BLaER1 treated with 17β-estradiol and CSF1 and Interleukin-3, amounts not matched to agents 10 nM and 100 nM (cell line): ENCODE results near the gene CYP2W1.
"Not testable (repeated sequence)": the region's sequence is repeated elsewhere in the genome, so short reads cannot be mapped to it uniquely, and the experiment has no call there.

Source experiments
- H3K27ac ChIP-seq, 11 experiments: shearing (Covaris generic); formaldehyde crosslinking; 2 replicates each; pipeline ENCODE4 v1.8.1; 2022
- H3K27me3 ChIP-seq, 11 experiments: shearing (Covaris generic); formaldehyde crosslinking; 2 replicates each; pipeline ENCODE4 v1.8.1; 2022
- H3K36me3 ChIP-seq, 11 experiments: shearing (Covaris generic); formaldehyde crosslinking; 2 replicates each; pipeline ENCODE4 v1.8.1; 2022
- H3K4me1 ChIP-seq, 10 experiments: shearing (Covaris generic); formaldehyde crosslinking; 2 replicates each; pipeline ENCODE4 v1.8.1; 2022
- H3K4me2 ChIP-seq, 11 experiments: shearing (Covaris generic); formaldehyde crosslinking; 2 replicates each; pipeline ENCODE4 v1.8.1; 2022
- H3K4me3 ChIP-seq, 10 experiments: shearing (Covaris generic); formaldehyde crosslinking; 2 replicates each; pipeline ENCODE4 v1.8.1; 2022
- H3K9ac ChIP-seq, 11 experiments: shearing (Covaris generic); formaldehyde crosslinking; 2 replicates each; pipeline ENCODE4 v1.8.1; 2022
- H3K9me3 ChIP-seq, 11 experiments: shearing (Covaris generic); formaldehyde crosslinking; replicated peaks in 1 of 11; 2 replicates each; pipeline ENCODE4 v1.8.1; 2022
- H4K20me1 ChIP-seq, 11 experiments: shearing (Covaris generic); formaldehyde crosslinking; 2 replicates each; pipeline ENCODE4 v1.8.1; 2022
- Cebpa-rat ChIP-seq, 11 experiments: shearing (Covaris generic); IDR thresholded peaks; 2 replicates each; pipeline ENCODE4 v1.8.1; 2022

The CYP2W1 gene

DNA sequence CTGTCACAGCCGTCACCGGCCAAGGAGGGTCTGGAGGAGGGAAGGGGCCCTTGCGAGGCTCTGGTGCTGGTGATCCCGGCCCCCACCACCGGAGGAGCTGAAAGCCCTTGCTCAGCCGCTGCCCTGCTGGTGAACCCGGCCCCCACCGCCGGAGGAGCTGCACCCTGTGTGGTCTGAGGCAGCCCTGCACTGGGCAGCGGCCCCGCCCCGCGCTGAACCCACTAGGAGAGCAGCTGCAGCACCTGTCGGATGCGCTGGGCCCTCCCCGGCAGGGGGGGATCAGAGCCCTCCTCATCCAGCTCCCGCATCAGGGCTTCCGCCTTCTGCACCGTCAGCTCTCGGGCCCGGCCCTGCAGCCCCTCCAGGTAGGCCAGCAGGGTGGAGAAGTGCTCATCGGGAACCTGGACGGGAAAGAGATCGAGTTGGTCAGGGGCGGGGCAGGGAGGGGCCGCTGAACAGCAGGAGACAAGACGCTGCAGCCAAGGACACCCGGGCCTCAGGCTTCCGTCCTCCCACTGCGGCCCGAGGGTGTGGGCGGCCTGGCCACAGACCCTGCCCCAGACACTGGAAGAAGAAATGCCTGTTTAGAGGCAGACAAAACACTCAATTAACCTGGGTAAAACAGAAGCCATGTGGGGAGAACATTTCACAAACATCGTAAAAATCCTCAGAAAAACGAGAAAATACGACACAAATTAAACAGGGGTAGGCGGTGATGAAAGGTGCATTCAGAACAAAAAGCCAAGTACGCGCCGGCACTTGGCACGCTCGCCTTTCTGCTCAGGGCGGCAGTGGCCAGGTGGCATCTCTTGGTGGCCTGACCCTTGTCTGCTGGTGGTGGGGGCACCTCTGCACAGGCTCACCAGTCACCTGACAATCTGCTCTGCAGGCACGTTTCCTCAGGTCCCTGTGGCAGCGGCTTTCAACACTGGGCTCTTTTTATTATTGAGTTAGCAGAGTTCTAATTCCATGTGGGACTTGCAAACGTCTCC is 14.7 kb downstream of the CYP2W1 start:
- Histone ChIP-seq H3K36me3 (peaks cover 0 to 10% (median 0%) of the 10 kb centered on the region in 11 experiments; a peak in 6 of 22 replicates), H3K9ac (peak overlapping the region in 2 of 11 experiments; percentile 56 to 65; a peak in 3 of 22 replicates), H3K27ac (no peak overlapping the region), H3K4me2 (peak overlapping the region; percentile 62 to 92 (median 86); a peak in 21 of 22 replicates), H3K27me3 (peaks cover 7 to 44% (median 19%) of the 10 kb centered on the region in 11 experiments; a peak in 15 of 22 replicates), H3K4me1 (peaks cover 52 to 89% (median 83%) of the 10 kb centered on the region in 10 experiments), H3K4me3 (no peak overlapping the region), H4K20me1 (peaks cover 0 to 45% (median 9%) of the 10 kb centered on the region in 11 experiments; a peak in 12 of 22 replicates), H3K9me3 (no peaks in the 10 kb centered on the region)
- TF ChIP-seq Cebpa-rat (IDR thresholded peaks at IDR 0.05), result no peak

DNA sequence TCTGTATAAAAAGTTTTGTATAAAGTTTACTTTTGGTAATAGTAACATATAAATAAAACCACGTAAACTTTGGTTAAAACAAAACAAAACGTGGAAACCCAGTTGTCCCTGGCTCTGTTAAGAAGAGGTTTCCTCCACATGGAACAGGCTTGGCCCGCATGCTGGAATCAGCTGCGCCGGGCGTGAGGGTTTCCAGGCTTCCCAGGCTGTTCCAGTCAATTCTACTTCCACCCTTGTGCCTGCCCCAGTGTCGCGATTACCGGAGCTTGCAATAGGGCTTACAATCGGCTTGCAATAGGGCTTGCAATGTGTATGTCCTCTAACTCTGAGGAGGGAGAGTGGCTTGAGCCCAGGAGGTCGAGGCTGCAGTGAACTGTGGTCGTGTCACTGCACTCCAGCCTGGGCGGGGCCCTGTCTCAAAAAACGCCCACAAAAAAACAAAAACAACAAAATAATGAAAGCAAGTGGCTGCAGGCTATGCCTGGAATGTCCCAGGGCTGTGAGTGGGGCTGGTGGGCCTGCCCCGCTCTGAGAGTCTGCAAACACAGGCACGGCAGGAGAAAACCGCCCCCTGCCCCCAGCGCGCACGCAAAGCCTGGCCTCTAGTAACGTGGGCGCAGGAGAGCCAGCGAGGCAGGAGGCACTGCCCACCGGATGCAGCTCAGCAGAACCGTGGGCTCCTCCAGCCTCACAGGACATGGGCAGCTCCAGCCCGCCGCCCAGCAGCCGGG is 16.3 kb downstream of the CYP2W1 start:
- H3K4me2 ChIP-seq, result peak overlapping the region; percentile 73 to 91 (median 87)
- peaks cover 49 to 79% (median 76%) of the 10 kb centered on the region in 10 experiments for H3K4me1 ChIP-seq
- TF ChIP-seq Cebpa-rat (IDR thresholded peaks at IDR 0.05), result no peak

DNA sequence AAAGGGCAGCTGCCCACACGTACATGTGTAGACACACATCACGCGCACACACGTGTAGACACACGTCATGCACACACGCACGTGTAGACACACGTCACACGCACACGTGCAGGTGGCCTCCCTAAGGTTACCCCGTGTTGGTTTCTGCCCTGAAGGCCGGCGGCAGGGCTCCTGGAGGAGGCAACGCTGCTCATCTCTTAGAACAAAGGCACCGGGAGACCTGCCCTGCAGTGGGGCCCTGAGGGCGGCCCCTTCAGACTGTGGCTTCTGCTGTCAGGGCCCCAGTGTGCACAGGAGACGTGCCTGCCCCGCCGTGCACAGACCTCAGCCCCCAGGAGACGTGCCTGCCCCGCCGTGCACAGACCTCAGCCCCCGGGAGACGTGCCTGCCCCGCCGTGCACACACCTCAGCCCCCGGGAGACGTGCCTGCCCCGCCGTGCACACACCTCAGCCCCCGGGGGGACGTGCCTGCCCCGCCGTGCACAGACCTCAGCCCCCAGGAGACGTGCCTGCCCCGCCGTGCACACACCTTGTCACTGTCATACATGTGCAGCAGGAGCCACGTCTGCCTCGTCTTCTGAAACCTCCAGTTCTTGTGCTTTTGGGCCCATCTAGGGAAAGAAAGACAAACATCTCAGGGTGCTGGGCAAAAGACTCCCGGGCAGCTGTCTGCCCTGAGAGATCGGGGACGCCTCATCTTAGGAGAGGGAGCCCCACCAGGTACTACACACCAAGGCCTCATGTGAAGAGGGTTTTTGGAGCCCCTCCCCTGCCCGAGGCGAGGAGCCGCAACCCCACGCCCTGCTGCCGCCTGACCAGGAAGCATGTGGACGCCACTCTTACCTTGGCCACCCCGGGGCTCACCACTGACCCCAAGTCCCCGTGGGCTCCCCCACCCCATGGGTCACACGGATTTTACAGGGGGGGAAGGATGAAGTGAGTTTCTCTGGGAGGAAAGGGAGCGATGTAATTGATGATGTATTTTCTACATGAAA is 17.3 kb downstream of the CYP2W1 start:
- peaks cover under 1 to 33% (median 8%) of the 10 kb centered on the region in 11 experiments; a peak in 13 of 22 replicates for H3K27me3 ChIP-seq
- H4K20me1 ChIP-seq, result peaks cover 0 to 33% (median 6%) of the 10 kb centered on the region in 11 experiments; a peak in 12 of 22 replicates
- TF ChIP-seq Cebpa-rat (IDR thresholded peaks at IDR 0.05), result no peak
- H3K9ac ChIP-seq, result peak overlapping the region in 10 of 11 experiments; percentile 4 to 67 (median 55); a peak in 13 of 22 replicates
- H3K27ac ChIP-seq, result peak overlapping the region in 8 of 11 experiments; percentile 30 to 65 (median 46); a peak in 15 of 22 replicates
- no peaks in the 10 kb centered on the region for H3K9me3 ChIP-seq
- H3K4me2 ChIP-seq, result peak overlapping the region; percentile 73 to 91 (median 87)
- H3K4me3 ChIP-seq, result peak overlapping the region in 2 of 10 experiments; percentile 33 to 38; a peak in 5 of 20 replicates
- H3K4me1 ChIP-seq, result peaks cover 56 to 79% (median 76%) of the 10 kb centered on the region in 10 experiments
- peaks cover 0 to 10% (median 0%) of the 10 kb centered on the region in 11 experiments; a peak in 6 of 22 replicates for H3K36me3 ChIP-seq

More for the DNA sequence above, 16.3 kb downstream of the CYP2W1 start:
- H3K36me3 ChIP-seq, result peaks cover 0 to 10% (median 0%) of the 10 kb centered on the region in 11 experiments; a peak in 6 of 22 replicates
- peaks cover 7 to 42% (median 18%) of the 10 kb centered on the region in 11 experiments; a peak in 15 of 22 replicates for H3K27me3 ChIP-seq
- H3K9me3 ChIP-seq, result no peaks in the 10 kb centered on the region
- H3K9ac ChIP-seq, result peak overlapping the region in 7 of 11 experiments; percentile 8 to 67 (median 55); a peak in 6 of 22 replicates
- H3K27ac ChIP-seq, result peak overlapping the region in 5 of 11 experiments; percentile 14 to 65 (median 44); a peak in 9 of 22 replicates
- peak overlapping the region in 1 of 10 experiments; percentile 33; a peak in 3 of 20 replicates for H3K4me3 ChIP-seq
- peaks cover 0 to 42% (median 9%) of the 10 kb centered on the region in 11 experiments; a peak in 12 of 22 replicates for H4K20me1 ChIP-seq

DNA sequence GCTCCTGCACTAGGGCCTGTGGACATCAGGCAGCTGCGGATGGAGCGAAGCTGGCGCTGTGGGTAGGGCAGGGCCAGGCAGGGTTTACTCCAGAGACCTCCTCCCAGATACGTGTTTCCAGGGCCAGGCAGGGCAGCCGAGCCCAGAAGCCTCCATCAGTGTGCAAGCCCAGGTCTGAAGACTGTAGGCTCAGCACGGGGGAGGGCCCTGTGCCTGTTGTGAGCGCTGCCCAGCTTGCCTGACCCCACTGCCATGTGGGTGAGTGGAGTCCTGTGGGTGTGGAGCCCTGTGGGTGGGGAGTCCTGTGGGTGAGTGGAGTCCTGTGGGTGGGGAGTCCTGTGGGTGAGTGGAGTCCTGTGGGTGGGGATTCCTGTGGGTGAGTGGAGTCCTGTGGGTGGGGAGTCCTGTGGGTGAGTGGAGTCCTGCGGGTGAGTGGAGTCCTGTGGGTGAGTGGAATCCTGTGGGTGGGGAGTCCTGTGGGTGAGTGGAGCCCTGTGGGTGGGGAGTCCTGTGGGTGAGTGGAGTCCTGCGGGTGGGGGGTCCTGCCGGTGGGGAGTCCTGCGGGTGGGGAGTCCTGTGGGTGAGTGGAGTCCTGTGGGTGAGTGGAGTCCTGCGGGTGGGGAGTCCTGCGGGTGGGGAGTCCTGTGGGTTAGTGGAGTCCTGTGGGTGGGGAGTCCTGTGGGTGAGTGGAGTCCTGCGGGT is 18.2 kb downstream of the CYP2W1 start:
- peak overlapping the region in 7 of 11 experiments; percentile 35 to 65 (median 49); a peak in 11 of 22 replicates for H3K27ac ChIP-seq
- peak overlapping the region in 8 of 11 experiments; percentile 27 to 67 (median 57); a peak in 12 of 22 replicates for H3K9ac ChIP-seq
- peaks cover 0 to 25% (median 7%) of the 10 kb centered on the region in 11 experiments; a peak in 10 of 22 replicates for H4K20me1 ChIP-seq
- peak overlapping the region; percentile 73 to 91 (median 87); a peak in 21 of 22 replicates for H3K4me2 ChIP-seq
- peak overlapping the region in 1 of 10 experiments; percentile 38; a peak in 2 of 20 replicates for H3K4me3 ChIP-seq
- H3K36me3 ChIP-seq, result peaks cover 0 to 14% (median 0%) of the 10 kb centered on the region in 11 experiments; a peak in 7 of 22 replicates
- H3K9me3 ChIP-seq, result not testable (repeated sequence)
- H3K27me3 ChIP-seq, result peaks cover 0 to 23% (median 0%) of the 10 kb centered on the region in 11 experiments; a peak in 7 of 22 replicates
- H3K4me1 ChIP-seq, result peaks cover 46 to 79% (median 76%) of the 10 kb centered on the region in 10 experiments

DNA sequence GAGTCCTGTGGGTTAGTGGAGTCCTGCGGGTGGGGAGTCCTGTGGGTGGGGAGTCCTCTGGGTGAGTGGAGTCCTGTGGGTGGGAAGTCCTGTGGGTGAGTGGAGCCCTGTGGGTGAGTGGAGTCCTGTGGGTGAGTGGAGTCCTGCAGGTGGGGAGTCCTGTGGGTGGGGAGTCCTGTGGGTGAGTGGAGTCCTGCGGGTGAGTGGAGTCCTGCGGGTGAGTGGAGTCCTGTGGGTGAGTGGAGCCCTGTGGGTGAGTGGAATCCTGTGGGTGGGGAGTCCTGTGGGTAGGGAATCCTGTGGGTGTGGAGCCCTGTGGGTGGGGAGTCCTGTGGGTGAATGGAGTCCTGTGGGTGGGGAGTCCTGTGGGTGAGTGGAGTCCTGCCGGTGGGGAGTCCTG is 19.0 kb downstream of the CYP2W1 start:
- H3K27me3 ChIP-seq, result peaks cover 0 to 21% (median 0%) of the 10 kb centered on the region in 11 experiments; a peak in 6 of 22 replicates
- not testable (repeated sequence) for H3K9ac ChIP-seq, H3K4me2 ChIP-seq, H3K4me3 ChIP-seq, H3K9me3 ChIP-seq, H3K27ac ChIP-seq
- peaks cover 0 to 23% (median 7%) of the 10 kb centered on the region in 11 experiments; a peak in 9 of 22 replicates for H4K20me1 ChIP-seq
- H3K36me3 ChIP-seq, result peaks cover 0 to 17% (median 4%) of the 10 kb centered on the region in 11 experiments; a peak in 12 of 22 replicates
- H3K4me1 ChIP-seq, result peaks cover 38 to 79% (median 74%) of the 10 kb centered on the region in 10 experiments

DNA sequence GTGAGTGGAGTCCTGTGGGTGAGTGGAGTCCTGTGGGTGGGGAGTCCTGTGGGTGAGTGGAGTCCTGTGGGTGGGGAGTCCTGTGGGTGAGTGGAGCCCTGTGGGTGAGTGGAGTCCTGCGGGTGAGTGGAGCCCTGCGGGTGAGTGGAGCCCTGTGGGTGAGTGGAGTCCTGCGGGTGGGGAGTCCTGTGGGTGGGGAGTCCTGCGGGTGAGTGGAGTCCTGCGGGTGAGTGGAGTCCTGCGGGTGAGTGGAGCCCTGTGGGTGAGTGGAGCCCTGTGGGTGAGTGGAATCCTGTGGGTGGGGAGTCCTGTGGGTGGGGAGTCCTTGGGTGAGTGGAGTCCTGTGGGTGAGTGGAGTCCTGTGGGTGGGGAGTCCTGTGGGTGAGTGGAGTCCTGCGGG is 19.5 kb downstream of the CYP2W1 start:
- H3K9me3 ChIP-seq, H3K4me2 ChIP-seq, H3K9ac ChIP-seq, H3K27ac ChIP-seq, H3K4me3 ChIP-seq: not testable (repeated sequence)
- Histone ChIP-seq H4K20me1 (peaks cover 0 to 24% (median 10%) of the 10 kb centered on the region in 11 experiments; a peak in 9 of 22 replicates), H3K27me3 (peaks cover 0 to 21% (median 0%) of the 10 kb centered on the region in 11 experiments; a peak in 6 of 22 replicates), H3K4me1 (peaks cover 34 to 79% (median 74%) of the 10 kb centered on the region in 10 experiments), H3K36me3 (peaks cover 0 to 17% (median 8%) of the 10 kb centered on the region in 11 experiments; a peak in 11 of 22 replicates)
